H9 (cell line): ENCODE results near the gene GHSR. TPM values are rescaled to one million over a fixed set of nuclear protein-coding genes. Genes with fewer than 3 reads are reported as not detected.

Experiments
- DNase-seq: peaks from one replicate; pipeline ENCODE4 v3.0.0-alpha.2; 2017
- H2AFZ ChIP-seq: one replicate; pipeline ENCODE4 v1.6.1; 2013; ENCODE audit warnings: mild to moderate bottlenecking, low read length, control low read depth, moderate library complexity
- H2AK5ac ChIP-seq: 2 replicates; pipeline ENCODE4 v1.6.1; 2013; ENCODE audit warnings: low read length, control low read depth, mixed read lengths; ENCODE audit not compliant: insufficient read length
- H2BK120ac ChIP-seq: one replicate; pipeline ENCODE4 v1.6.1; 2013; ENCODE audit warnings: low read depth, mild to moderate bottlenecking, low read length, control low read depth, inconsistent platforms; ENCODE audit not compliant: poor library complexity, severe bottlenecking
- H2BK12ac ChIP-seq: 2 replicates; pipeline ENCODE4 v1.6.1; 2013; ENCODE audit warnings: low read length, control low read depth, mixed read lengths, low read depth; ENCODE audit not compliant: insufficient read length
- H2BK15ac ChIP-seq: 2 replicates; pipeline ENCODE4 v1.6.1; 2013; ENCODE audit warnings: low read depth, low read length, control low read depth
- H2BK20ac ChIP-seq: one replicate; pipeline ENCODE4 v1.6.1; 2013; ENCODE audit warnings: low read depth, mild to moderate bottlenecking, low read length, control low read depth, inconsistent platforms; ENCODE audit not compliant: poor library complexity, severe bottlenecking
- H2BK5ac ChIP-seq: 2 replicates; pipeline ENCODE4 v1.6.1; 2013; ENCODE audit warnings: low read length, control low read depth, mixed read lengths; ENCODE audit not compliant: insufficient read length
- H3K14ac ChIP-seq: 2 replicates; pipeline ENCODE4 v1.6.1; 2013; ENCODE audit warnings: low read length, control low read depth; ENCODE audit not compliant: insufficient read depth
- H3K18ac ChIP-seq: 2 replicates; pipeline ENCODE4 v1.6.1; 2013; ENCODE audit warnings: low read depth, mild to moderate bottlenecking, mixed read lengths, low read length, control low read depth; ENCODE audit not compliant: insufficient read length
- H3K23ac ChIP-seq: 2 replicates; pipeline ENCODE4 v1.6.1; 2013; ENCODE audit warnings: low read length, control low read depth, mixed read lengths, low read depth; ENCODE audit not compliant: insufficient read length
- H3K23me2 ChIP-seq: 2 replicates; pipeline ENCODE4 v1.6.1; 2013; ENCODE audit warnings: low read depth, mild to moderate bottlenecking, mixed read lengths, low read length, control low read depth; ENCODE audit not compliant: insufficient read length, poor library complexity, severe bottlenecking
- H3K27ac ChIP-seq: 2 replicates; pipeline ENCODE4 v1.5.1; 2013; ENCODE audit warnings: low read length, control low read depth, mixed read lengths, low read depth; ENCODE audit not compliant: insufficient read length
- H3K27me3 ChIP-seq: 2 replicates; pipeline ENCODE4 v1.6.1; 2013; ENCODE audit warnings: low read length, control low read depth, inconsistent platforms; ENCODE audit not compliant: insufficient read depth
- H3K4ac ChIP-seq: 2 replicates; pipeline ENCODE4 v1.6.1; 2013; ENCODE audit warnings: low read depth, mild to moderate bottlenecking, control low read depth, inconsistent platforms, low read length, moderate library complexity
- H3K4me1 ChIP-seq: 2 replicates; pipeline ENCODE4 v1.6.1; 2013; ENCODE audit warnings: low read length, control low read depth, inconsistent platforms; ENCODE audit not compliant: insufficient read depth
- H3K4me2 ChIP-seq: 2 replicates; pipeline ENCODE4 v1.6.1; 2013; ENCODE audit warnings: low read length, control low read depth, mixed read lengths; ENCODE audit not compliant: insufficient read length, insufficient read depth
- H3K56ac ChIP-seq: 2 replicates; pipeline ENCODE4 v1.6.1; 2013; ENCODE audit warnings: low read depth, mild to moderate bottlenecking, mixed read lengths, low read length, control low read depth; ENCODE audit not compliant: insufficient read length
- H3K79me1 ChIP-seq: 2 replicates; pipeline ENCODE4 v1.6.1; 2013; ENCODE audit warnings: low read depth, mild to moderate bottlenecking, moderate library complexity, low read length, control low read depth, inconsistent platforms; ENCODE audit not compliant: insufficient read depth, poor library complexity, severe bottlenecking
- H3K79me2 ChIP-seq: 2 replicates; pipeline ENCODE4 v1.6.1; 2013; ENCODE audit warnings: low read length, control low read depth, inconsistent platforms; ENCODE audit not compliant: insufficient read depth
- H3K9ac ChIP-seq: 2 replicates; pipeline ENCODE4 v1.6.1; 2013; ENCODE audit warnings: low read length, control low read depth, mixed read lengths; ENCODE audit not compliant: insufficient read length; ENCODE audit errors: extremely low read depth
- H3K9me3 ChIP-seq: one replicate; pipeline ENCODE4 v1.6.1; 2013; ENCODE audit warnings: low read depth, low read length, inconsistent platforms; ENCODE audit not compliant: control insufficient read depth
- H3T11ph ChIP-seq: one replicate; pipeline ENCODE4 v1.6.1; 2013; ENCODE audit warnings: mild to moderate bottlenecking, low read length, control low read depth, inconsistent platforms
- H4K20me1 ChIP-seq: one replicate; pipeline ENCODE4 v1.6.1; 2013; ENCODE audit not compliant: control insufficient read depth, insufficient read length, insufficient read depth
- H4K5ac ChIP-seq: 2 replicates; pipeline ENCODE4 v1.6.1; 2013; ENCODE audit warnings: low read depth, mild to moderate bottlenecking, mixed read lengths, low read length, control low read depth; ENCODE audit not compliant: insufficient read length
- H4K8ac ChIP-seq: replicated peaks from 2 replicates; pipeline ENCODE4 v1.6.1; 2013; ENCODE audit warnings: low read length, control low read depth, mixed read lengths, low read depth; ENCODE audit not compliant: insufficient read length
- H4K91ac ChIP-seq: 2 replicates; pipeline ENCODE4 v1.6.1; 2013; ENCODE audit warnings: low read depth, mild to moderate bottlenecking, moderate library complexity, mixed read lengths, low read length, control low read depth; ENCODE audit not compliant: insufficient read length
- H3K27ac Mint-ChIP-seq, 3 experiments: 2 replicates in 2 of 3; 3 replicates in 1 of 3; pipeline ENCODE4 v1.8.0; 2020 to 2021; ENCODE audit warnings: mixed read lengths in 3 of 3, mild to moderate bottlenecking in 1 of 3, moderate library complexity in 1 of 3
- H3K27me3 Mint-ChIP-seq: 2 replicates; pipeline ENCODE4 v1.8.0; 2021; ENCODE audit warnings: low read depth, mild to moderate bottlenecking, moderate library complexity, mixed read lengths
- H3K36me3 Mint-ChIP-seq, 3 experiments: 2 replicates in 2 of 3; 3 replicates in 1 of 3; pipeline ENCODE4 v1.8.0; 2020 to 2021; ENCODE audit warnings: low read depth in 3 of 3, mixed read lengths in 3 of 3; ENCODE audit not compliant: insufficient read depth in 1 of 3
- H3K4me1 Mint-ChIP-seq, 2 experiments: 2 replicates each; pipeline ENCODE4 v1.8.0; 2020; ENCODE audit warnings: mixed read lengths in 2 of 2
- H3K4me3 Mint-ChIP-seq, 2 experiments: 2 replicates in 1 of 2; 3 replicates in 1 of 2; pipeline ENCODE4 v1.8.0; 2020 to 2021; ENCODE audit warnings: mild to moderate bottlenecking in 2 of 2, mixed read lengths in 2 of 2, moderate library complexity in 1 of 2
- H3K9me3 Mint-ChIP-seq, 2 experiments: 2 replicates in 1 of 2; 3 replicates in 1 of 2; pipeline ENCODE4 v1.8.0; 2020; ENCODE audit warnings: mild to moderate bottlenecking in 2 of 2, mixed read lengths in 2 of 2, moderate library complexity in 1 of 2
- CTCF ChIP-seq: fragments of 200-600 bp; sonication (generic); conservative IDR thresholded peaks from 3 replicates; pipeline ENCODE4 v1.8.0; 2021; ENCODE audit warnings: antibody characterized with exemption, mild to moderate bottlenecking
- WGBS: extraction: QIAGEN DNeasy Blood & Tissue Kit; methylation state at CpG from one replicate; pipeline ENCODE4 v1.1.7; 2013; ENCODE audit warnings: missing lambda C conversion rate, low lambda C conversion rate, mixed read lengths; ENCODE audit not compliant: insufficient read length; ENCODE audit errors: extremely low coverage; 5-methylcytosine and 5-hydroxymethylcytosine counted together
- total RNA-seq: library from RNA; stranded (reverse); gene quantifications from 2 replicates; pipeline ENCODE4 v1.2.1, GENCODE V29; 2021

The GHSR gene
- total RNA-seq, 1 experiment from 2014 or later: not detected

- Histone ChIP-seq H3K14ac (no peak overlapping the region), H3K18ac (no peak overlapping the region), H3K27me3 (no peaks in the 10 kb centered on the region), H2BK5ac (no peak overlapping the region), H4K5ac (no peak overlapping the region), H2BK12ac (no peak overlapping the region), H3K79me2 (no peaks in the 10 kb centered on the region), H3K4me1 (no peaks in the 10 kb centered on the region), H3K79me1 (no peaks in the 10 kb centered on the region), H3K23me2 (no peaks in the 10 kb centered on the region), H3K9me3 (no peaks in the 10 kb centered on the region), H4K8ac (no peak overlapping the region), H2BK15ac (no peak overlapping the region), H2BK20ac (no peak overlapping the region), H2AFZ (no peak overlapping the region), H4K20me1 (no peaks in the 10 kb centered on the region), H3K4ac (no peak overlapping the region), H3K56ac (no peak overlapping the region), H3K23ac (no peak overlapping the region), H3K27ac (no peak overlapping the region), H3T11ph (no peak overlapping the region), H3K9ac (no peak overlapping the region), H2BK120ac (no peak overlapping the region), H2AK5ac (no peak overlapping the region), H4K91ac (no peak overlapping the region), H3K4me2 (no peak overlapping the region)
- no peak for TF ChIP-seq CTCF
- WGBS: no CpG with 5 or more reads among the region's 4 CpGs
- H3K4me3 Mint-ChIP-seq: no peak overlapping the region
- H3K27me3 Mint-ChIP-seq: peaks cover 2% of the 10 kb centered on the region
- no peak overlapping the region for H3K27ac Mint-ChIP-seq
- no peak for DNase-seq
- H3K36me3 Mint-ChIP-seq: peaks cover 3 to 7% (median 4%) of the 10 kb centered on the region in 3 experiments; a peak in 5 of 7 replicates
- peaks cover 7 to 10% of the 10 kb centered on the region in 2 experiments; a peak in 4 of 5 replicates for H3K9me3 Mint-ChIP-seq
- H3K4me1 Mint-ChIP-seq: no peaks in the 10 kb centered on the region; a peak in 1 of 4 replicates
Observed at GRCh38 chr3:172438186-172438585, 10.1 kb downstream of the GHSR start.
